HepG2 (cell line): ENCODE results near the gene CBLC. TPM values are rescaled to one million over a fixed set of nuclear protein-coding genes. Genes with fewer than 3 reads are reported as not detected.

Experiments used
- PRPF4 ChIP-seq: fragments of 200-400 bp; formaldehyde crosslinking; IDR thresholded peaks from 2 replicates; pipeline ENCODE4 v1.6.1; 2016; ENCODE audit warnings: low read length, low read depth; ENCODE audit not compliant: poor library complexity, severe bottlenecking
- SALL2 ChIP-seq: sonication (generic); formaldehyde crosslinking; IDR thresholded peaks from 2 replicates; pipeline ENCODE4 v1.8.1; 2023; ENCODE audit warnings: mild to moderate bottlenecking, missing genetic modification reagents, inconsistent platforms
- TMF1 ChIP-seq: sonication (generic); formaldehyde crosslinking; IDR thresholded peaks from 2 replicates; pipeline ENCODE4 v1.8.1; 2022; ENCODE audit warnings: low read depth, missing genetic modification reagents
- ZNF570 ChIP-seq: sonication (generic); formaldehyde crosslinking; IDR thresholded peaks from 2 replicates; pipeline ENCODE4 v1.4.0; 2020; ENCODE audit warnings: mild to moderate bottlenecking, missing genetic modification reagents, borderline replicate concordance
- ZNF772 ChIP-seq: sonication (generic); formaldehyde crosslinking; IDR thresholded peaks from 2 replicates; pipeline ENCODE4 v1.5.0; 2020; ENCODE audit warnings: mild to moderate bottlenecking, missing genetic modification reagents
- ZSCAN22 ChIP-seq: sonication (generic); formaldehyde crosslinking; IDR thresholded peaks from 2 replicates; pipeline ENCODE4 v1.4.0; 2020; ENCODE audit warnings: mild to moderate bottlenecking, missing genetic modification reagents
- polyA plus RNA-seq, 8 experiments: library from polyadenylated mRNA; depleted of rRNA in 3 of 8; stranded (reverse) in 7 of 8; unstranded in 1 of 8; fragments of >200 nt; fragmentation: Illumina TruSeq in 4 of 8; extraction: Trizol in 4 of 8; gene quantifications; 2 replicates each; pipeline versions ENCODE4 v1.2.1 to v1.2.3, GENCODE V29; 2011 to 2016; ENCODE audit warnings: low read depth in 4 of 8, missing spikeins in 1 of 8, mixed read lengths in 1 of 8; ENCODE audit not compliant: insufficient read depth in 1 of 8
- total RNA-seq, 5 experiments: library from RNA; depleted of rRNA; stranded (reverse); fragments of >200 nt; fragmentation: Illumina TruSeq; extraction: Trizol; gene quantifications; 2 replicates each; pipeline ENCODE4 v1.2.3, GENCODE V29; 2016; ENCODE audit warnings: low read depth in 1 of 5
- TF ChIP-seq, protein P1 (sequence below): IDR thresholded peaks from 2 replicates; pipeline ENCODE4 v1.6.1; 2016; ENCODE audit warnings: low read depth, missing genetic modification reagents, missing compliant biosample characterization

CBLC gene
- total and polyA plus RNA-seq, 2 of the 13 experiments (the other 11 are each of a cell fraction or from before 2014, with no cell fraction given) = 1.8 to 2.6 TPM

DNA sequence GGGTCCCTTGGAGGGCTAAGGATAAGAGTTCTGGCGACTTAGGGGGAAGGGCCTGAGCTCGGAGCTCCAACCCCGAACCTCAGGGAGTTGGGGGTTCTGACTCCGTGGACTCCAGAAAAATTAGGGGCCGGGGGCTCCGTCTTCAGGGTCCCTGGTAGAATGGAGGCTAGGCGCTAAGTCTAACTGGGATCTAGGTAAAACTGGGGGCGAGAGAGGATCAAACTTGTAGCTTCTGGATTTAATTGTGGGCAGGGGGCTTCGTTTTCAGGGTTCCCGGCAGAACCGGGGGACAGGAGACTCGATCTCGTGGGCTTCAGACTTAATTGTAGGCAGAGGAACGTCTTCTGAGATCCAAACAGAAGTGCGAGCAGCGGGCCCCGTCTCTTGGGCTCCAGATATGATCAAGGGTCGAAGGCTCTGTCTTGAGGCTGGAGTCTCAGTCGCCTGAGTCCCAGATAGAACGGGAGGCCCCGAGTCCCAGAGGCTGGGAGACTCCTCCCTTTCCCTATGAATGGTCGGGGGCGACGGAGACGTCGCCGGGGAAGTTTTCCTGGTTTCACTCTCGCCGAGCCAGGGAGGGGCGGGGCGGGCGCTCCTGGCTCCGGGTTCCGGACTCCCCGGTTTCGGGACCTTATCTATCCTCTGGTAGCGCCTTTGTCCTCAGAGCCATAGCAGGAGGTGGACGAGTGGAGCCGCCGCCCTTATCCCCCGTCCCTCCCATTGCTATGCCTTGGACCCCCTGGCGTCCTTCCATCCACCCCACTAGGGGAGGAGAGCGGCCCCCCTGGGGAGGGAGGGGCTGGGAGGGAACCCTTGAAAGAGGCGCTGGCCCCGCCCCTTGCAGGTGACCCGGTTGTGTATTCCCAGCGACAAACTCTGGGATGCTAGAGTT lies 69.7 kb downstream of the CBLC start (continued):
- TF ChIP-seq, protein P1, sequence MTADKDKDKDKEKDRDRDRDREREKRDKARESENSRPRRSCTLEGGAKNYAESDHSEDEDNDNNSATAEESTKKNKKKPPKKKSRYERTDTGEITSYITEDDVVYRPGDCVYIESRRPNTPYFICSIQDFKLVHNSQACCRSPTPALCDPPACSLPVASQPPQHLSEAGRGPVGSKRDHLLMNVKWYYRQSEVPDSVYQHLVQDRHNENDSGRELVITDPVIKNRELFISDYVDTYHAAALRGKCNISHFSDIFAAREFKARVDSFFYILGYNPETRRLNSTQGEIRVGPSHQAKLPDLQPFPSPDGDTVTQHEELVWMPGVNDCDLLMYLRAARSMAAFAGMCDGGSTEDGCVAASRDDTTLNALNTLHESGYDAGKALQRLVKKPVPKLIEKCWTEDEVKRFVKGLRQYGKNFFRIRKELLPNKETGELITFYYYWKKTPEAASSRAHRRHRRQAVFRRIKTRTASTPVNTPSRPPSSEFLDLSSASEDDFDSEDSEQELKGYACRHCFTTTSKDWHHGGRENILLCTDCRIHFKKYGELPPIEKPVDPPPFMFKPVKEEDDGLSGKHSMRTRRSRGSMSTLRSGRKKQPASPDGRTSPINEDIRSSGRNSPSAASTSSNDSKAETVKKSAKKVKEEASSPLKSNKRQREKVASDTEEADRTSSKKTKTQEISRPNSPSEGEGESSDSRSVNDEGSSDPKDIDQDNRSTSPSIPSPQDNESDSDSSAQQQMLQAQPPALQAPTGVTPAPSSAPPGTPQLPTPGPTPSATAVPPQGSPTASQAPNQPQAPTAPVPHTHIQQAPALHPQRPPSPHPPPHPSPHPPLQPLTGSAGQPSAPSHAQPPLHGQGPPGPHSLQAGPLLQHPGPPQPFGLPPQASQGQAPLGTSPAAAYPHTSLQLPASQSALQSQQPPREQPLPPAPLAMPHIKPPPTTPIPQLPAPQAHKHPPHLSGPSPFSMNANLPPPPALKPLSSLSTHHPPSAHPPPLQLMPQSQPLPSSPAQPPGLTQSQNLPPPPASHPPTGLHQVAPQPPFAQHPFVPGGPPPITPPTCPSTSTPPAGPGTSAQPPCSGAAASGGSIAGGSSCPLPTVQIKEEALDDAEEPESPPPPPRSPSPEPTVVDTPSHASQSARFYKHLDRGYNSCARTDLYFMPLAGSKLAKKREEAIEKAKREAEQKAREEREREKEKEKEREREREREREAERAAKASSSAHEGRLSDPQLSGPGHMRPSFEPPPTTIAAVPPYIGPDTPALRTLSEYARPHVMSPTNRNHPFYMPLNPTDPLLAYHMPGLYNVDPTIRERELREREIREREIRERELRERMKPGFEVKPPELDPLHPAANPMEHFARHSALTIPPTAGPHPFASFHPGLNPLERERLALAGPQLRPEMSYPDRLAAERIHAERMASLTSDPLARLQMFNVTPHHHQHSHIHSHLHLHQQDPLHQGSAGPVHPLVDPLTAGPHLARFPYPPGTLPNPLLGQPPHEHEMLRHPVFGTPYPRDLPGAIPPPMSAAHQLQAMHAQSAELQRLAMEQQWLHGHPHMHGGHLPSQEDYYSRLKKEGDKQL = no peak
- TF ChIP-seq ZNF570 (CRISPR knock-in tag) (no peak), ZSCAN22 (CRISPR knock-in tag) (no peak), ZNF772 (CRISPR knock-in tag) (0 out of 2 replicates have a peak, but pooled peaks have one; percentile 30), PRPF4 (no peak), TMF1 (0 out of 2 replicates have a peak, but pooled peaks have one; percentile 2), SALL2 (CRISPR knock-in tag) (no peak)
